Measurements from ENCODE around the gene POP4. TPM values are rescaled to one million over a fixed set of nuclear protein-coding genes. Genes with fewer than 3 reads are reported as not detected.

The POP4 gene
- total and polyA plus RNA-seq, 2 of the 13 experiments (the other 11 are each of a cell fraction or from before 2014, with no cell fraction given), result 32.2 to 84.0 TPM

DNA sequence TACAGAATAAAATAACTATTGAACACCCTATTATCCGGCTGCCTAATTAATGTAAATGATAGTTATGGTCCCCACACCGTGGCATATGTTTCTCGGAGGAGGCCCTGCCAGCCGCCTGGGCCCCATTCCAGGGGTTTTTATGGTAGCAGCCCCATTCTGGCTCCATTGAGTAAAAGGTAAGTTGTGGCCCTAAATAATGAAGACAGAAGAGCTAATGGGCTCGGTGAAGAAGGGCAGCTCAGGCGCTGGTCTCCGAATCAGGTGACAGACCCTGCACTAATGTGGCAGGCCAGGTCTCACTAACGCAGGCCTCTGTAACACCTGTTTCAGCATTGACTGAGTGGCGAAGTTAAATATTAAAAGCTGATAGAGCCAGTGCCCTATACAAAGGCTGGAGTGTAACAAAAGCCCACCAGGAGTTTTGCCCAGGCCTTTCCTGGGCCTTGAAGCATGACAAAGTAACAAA lies 19.1 kb downstream of the POP4 start:
- H2AFZ ChIP-seq (ENCODE audit: low read length), result no peak overlapping the region
- TF ChIP-seq MED13 (CRISPR knock-in tag; IDR thresholded peaks at IDR 0.05), result no peak
- TF ChIP-seq SATB2 (CRISPR knock-in tag; IDR thresholded peaks at IDR 0.05), result no peak
- TF ChIP-seq, protein P1, sequence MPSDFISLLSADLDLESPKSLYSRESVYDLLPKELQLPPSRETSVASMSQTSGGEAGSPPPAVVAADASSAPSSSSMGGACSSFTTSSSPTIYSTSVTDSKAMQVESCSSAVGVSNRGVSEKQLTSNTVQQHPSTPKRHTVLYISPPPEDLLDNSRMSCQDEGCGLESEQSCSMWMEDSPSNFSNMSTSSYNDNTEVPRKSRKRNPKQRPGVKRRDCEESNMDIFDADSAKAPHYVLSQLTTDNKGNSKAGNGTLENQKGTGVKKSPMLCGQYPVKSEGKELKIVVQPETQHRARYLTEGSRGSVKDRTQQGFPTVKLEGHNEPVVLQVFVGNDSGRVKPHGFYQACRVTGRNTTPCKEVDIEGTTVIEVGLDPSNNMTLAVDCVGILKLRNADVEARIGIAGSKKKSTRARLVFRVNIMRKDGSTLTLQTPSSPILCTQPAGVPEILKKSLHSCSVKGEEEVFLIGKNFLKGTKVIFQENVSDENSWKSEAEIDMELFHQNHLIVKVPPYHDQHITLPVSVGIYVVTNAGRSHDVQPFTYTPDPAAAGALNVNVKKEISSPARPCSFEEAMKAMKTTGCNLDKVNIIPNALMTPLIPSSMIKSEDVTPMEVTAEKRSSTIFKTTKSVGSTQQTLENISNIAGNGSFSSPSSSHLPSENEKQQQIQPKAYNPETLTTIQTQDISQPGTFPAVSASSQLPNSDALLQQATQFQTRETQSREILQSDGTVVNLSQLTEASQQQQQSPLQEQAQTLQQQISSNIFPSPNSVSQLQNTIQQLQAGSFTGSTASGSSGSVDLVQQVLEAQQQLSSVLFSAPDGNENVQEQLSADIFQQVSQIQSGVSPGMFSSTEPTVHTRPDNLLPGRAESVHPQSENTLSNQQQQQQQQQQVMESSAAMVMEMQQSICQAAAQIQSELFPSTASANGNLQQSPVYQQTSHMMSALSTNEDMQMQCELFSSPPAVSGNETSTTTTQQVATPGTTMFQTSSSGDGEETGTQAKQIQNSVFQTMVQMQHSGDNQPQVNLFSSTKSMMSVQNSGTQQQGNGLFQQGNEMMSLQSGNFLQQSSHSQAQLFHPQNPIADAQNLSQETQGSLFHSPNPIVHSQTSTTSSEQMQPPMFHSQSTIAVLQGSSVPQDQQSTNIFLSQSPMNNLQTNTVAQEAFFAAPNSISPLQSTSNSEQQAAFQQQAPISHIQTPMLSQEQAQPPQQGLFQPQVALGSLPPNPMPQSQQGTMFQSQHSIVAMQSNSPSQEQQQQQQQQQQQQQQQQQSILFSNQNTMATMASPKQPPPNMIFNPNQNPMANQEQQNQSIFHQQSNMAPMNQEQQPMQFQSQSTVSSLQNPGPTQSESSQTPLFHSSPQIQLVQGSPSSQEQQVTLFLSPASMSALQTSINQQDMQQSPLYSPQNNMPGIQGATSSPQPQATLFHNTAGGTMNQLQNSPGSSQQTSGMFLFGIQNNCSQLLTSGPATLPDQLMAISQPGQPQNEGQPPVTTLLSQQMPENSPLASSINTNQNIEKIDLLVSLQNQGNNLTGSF (CRISPR knock-in tag; IDR thresholded peaks at IDR 0.05), result no peak
- no peak for TF ChIP-seq ZNF776 (CRISPR knock-in tag; IDR thresholded peaks at IDR 0.05)
- no peak for TF ChIP-seq ZNF878 (CRISPR knock-in tag; IDR thresholded peaks at IDR 0.05)
- ChIA-PET CTCF (ENCODE audit: low intra/inter-chr PET ratio, low total read pairs) (no interaction called here), POLR2A (no interaction called here)
- H3K9ac ChIP-seq (ENCODE audit: insufficient read depth, low read depth, low read length), result no peak overlapping the region
- intact Hi-C loops (cut with micrococcal nuclease; ENCODE audit: unreplicated experiment), result no loop called here
- H3K36me3 ChIP-seq (replicated peaks in 1 of 2; ENCODE audit: control insufficient read depth in 1 of 2, insufficient read depth in 2 of 2, low read length in 2 of 2), result no peaks in the 10 kb centered on the region
- H3K27me3 ChIP-seq (ENCODE audit: control insufficient read depth in 1 of 2, insufficient read depth in 2 of 2, low read length in 2 of 2), result peaks cover 1 to 3% of the 10 kb centered on the region in 2 experiments; a peak in 2 of 5 replicates
- H4K20me1 ChIP-seq (ENCODE audit: insufficient read depth, low read length), result no peaks in the 10 kb centered on the region
- in situ Hi-C loops (cut with HindIII; ENCODE audit: extremely low pct_ligation_motif_present, low pct_unique_long_range_greater_than_20kb), result no loop called here
- H3K4me2 ChIP-seq (ENCODE audit: low read depth, low read length), result no peak overlapping the region
- ATAC-seq (no peak), DNase-seq (ENCODE audit: low spot score) (no peak), FAIRE-seq (no peak)
- H3K27ac ChIP-seq (ENCODE audit: extremely low read length, insufficient read depth, low read length), result no peak overlapping the region
- no peak overlapping the region for H3K4me3 ChIP-seq (replicated peaks in 1 of 3; ENCODE audit: insufficient read depth in 1 of 3, low read depth in 2 of 3, low read length in 3 of 3)
- no peaks in the 10 kb centered on the region for H3K9me3 ChIP-seq (ENCODE audit: low read length)
- H3K4me1 ChIP-seq (ENCODE audit: insufficient read depth, low read length), result peaks cover 12% of the 10 kb centered on the region
- no peaks in the 10 kb centered on the region for H3K79me2 ChIP-seq (ENCODE audit: insufficient read depth, low read length)
- 32% methylated on average over 8 of the region's 9 CpGs for WGBS (ENCODE audit: low lambda C conversion rate)
- BruUV-seq (replicated peaks), result no TSS peak
